ENCODE results near the gene OR4K17.
"Not testable (repeated sequence)": the region's sequence is repeated elsewhere in the genome, so short reads cannot be mapped to it uniquely, and the experiment has no call there.

The OR4K17 gene, protein sequence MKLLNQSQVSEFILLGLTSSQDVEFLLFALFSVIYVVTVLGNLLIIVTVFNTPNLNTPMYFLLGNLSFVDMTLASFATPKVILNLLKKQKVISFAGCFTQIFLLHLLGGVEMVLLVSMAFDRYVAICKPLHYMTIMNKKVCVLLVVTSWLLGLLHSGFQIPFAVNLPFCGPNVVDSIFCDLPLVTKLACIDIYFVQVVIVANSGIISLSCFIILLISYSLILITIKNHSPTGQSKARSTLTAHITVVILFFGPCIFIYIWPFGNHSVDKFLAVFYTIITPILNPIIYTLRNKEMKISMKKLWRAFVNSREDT

DNA sequence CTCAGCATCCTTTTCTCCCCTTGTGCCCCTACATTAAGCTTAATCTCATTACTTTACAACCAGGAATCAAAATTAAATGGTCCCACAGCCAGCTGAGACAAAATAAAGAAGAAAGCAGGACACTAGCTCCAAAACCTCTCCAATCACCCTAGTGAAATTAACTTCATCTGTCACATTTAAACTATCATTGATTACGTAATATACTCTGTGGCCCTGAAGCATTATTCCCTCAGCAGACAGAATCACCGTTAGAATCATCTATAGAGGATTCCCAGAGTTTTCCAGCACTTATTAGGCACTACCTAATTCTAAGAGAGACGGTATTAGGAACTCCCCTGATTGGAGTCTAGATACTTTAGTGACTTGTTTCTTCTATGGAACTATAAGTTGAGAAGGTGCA is at the start of gene OR4K17:
TSS of gene OR4K17 (plus strand) at position 302 of the 400 bp plus-strand sequence. CDS start 6,761 bp downstream, outside the sequence.
- DNase-seq: no peak

DNA sequence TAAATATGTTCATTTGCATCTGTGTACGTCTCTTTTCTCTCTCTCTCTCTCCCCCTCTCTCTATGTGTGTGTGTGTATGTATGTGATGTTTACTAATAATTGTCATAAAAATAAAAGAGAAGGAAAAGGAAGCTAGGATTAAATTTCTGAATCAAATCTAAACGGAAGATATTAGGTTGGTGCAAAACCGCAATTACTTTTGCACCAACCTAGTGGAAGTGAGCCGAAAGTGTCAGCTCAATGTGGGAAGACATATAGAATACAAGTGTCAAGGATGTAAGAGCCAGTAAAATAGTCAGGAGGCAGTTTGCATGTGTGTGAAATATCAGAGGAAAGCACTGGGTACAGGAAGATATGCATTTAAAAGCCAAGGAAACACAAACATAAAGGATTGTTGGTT is 18.5 kb upstream of the OR4K17 start:
- DNase-seq: no peak

DNA sequence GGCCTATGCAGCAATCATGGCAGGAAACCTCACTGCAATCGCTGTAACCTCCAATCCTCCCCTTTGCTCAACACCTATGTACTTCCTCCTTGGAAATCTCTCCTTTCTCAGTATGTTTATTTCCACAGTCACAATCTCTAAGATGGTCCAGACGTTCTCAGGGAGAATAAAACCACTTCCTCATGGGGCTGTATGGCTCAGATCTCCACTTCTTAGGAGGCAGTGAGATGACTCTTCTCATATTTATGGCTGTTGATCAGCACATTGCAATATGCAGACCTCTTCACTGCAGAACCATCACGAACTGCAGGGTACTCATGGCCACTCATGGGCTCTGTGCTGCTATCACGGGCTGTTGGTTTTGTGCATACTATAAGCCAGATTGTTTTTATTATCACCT is 17.1 kb upstream of the OR4K17 start:
- no peak for DNase-seq

DNA sequence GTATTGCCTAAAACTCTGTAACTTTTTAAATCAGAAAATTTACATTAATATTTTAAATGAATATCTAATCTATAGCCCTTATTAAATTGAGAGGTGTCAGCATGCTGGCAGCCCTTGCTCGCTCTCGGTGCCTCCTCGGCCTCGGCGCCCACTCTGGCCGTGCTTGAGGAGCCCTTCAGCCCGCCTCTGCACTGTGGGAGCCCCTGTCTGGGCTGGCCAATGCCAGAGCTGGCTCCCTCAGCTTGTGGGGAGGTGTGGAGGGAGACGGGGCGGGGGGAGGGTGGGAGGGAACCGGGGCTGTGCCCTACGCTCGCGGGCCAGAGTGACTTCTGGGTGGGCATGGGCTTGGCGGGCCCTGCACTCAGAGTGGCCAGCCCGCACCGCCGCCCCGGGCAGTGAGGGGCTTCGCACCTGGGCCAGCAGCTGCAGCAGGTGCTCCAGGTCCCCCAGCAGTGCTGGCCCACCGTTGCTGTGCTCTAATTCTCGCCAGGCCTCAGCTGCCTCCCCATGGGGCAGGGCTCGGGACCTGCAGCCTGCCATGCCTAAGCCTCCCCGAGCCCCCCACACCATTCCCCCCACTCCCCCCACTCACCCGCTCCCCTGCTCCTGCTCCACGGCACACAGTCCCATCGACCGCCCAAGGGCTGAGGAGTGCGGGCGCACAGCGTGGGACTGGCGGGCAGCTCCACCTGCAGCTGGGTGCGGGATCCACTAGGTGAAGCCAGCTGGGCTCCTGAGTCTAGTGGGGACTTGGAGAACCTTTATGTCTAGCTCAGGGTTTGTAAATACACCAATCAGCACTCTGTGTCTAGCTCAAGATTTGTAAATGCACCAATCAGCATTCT is 11.4 kb upstream of the OR4K17 start:
- DNase-seq: not testable (repeated sequence)

DNA sequence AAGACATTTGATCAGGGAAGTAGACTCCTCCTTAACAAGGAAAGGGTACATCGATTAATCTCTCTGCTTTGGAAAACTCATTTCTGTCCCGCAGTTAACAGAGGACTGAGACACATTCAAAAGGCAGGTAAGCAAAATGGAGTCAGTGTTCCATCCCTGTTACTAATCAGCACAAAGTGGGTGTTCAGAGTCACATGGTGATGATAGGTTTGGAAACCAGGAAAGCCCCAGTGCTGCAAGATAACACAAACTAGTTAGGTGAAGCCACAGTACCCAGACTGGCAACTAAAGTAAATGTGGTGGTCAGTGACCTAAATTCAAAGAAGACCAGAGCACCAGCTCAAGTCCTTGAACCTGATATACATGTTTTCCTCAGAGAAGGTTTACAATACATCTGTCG is 1.8 kb downstream of the OR4K17 start:
- DNase-seq: no peak

DNA sequence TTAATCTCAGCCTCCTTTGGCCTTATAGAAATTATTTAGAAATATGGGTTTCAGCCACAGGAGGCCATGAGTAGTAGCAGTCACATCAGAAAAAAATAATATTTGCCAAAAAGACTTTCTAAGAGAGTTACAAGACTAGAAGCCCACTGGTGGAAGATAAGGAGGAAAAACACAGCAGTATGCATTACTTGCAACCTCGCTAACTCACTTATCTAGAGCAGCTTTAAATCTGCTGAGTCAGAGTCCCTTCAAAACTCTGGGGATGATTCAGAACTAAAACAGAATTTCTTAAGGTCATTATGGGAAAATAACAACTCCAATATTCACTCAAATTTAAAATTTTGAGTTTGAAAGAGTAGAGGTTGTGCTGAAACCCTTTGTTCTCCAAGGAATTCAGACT is 6.2 kb downstream of the OR4K17 start:
- DNase-seq: no peak

DNA sequence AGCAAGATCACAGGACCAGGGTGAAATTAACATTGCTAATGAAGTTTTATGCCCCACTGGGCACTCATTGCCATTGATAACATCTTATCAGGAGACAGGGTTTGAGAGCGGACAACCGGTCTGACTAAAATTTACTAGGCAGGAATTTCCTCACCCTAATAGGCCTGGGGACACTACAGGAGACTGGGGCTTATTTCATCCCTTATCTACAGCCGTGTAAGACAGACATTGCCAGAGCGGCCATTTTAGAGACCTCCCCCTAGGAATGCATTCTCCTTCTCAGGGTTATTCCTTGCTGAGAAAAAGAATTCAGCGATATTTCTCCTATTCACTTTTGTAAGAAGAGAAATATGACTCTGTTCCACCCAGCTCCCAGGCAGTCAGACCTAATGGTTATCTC is 8.3 kb downstream of the OR4K17 start:
- no peak for DNase-seq

DNA sequence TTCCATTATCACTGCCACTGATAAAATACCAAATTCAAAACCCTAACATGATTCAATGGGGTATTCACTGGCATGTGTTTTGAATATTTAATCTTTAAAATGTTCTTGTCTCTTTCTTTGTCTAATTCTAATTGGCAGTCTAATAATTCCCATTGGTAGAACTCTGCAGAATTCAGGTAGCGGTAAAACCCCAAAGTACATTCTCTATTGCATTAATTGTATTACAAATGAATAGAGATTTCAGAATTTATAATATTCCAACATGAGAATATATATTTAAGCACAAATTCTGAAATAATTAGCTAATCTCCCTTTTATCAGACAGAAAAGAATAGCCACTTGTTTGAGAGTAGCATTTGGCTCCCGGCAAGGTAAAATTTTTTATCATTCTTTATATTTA is 28.0 kb downstream of the OR4K17 start, which contains the start of gene OR4N5:
TSS of gene OR4N5 (plus strand) at position 301 of the 400 bp plus-strand sequence. CDS start 4,916 bp downstream, outside the sequence.
- DNase-seq: no peak

DNA sequence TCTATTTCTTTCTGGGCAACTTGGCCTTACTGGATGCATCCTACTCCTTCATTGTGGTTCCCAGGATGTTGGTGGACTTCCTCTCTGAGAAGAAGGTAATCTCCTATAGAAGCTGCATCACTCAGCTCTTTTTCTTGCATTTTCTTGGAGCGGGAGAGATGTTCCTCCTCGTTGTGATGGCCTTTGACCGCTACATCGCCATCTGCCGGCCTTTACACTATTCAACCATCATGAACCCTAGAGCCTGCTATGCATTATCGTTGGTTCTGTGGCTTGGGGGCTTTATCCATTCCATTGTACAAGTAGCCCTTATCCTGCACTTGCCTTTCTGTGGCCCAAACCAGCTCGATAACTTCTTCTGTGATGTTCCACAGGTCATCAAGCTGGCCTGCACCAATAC is 33.4 kb downstream of the OR4K17 start:
- no peak for DNase-seq

DNA sequence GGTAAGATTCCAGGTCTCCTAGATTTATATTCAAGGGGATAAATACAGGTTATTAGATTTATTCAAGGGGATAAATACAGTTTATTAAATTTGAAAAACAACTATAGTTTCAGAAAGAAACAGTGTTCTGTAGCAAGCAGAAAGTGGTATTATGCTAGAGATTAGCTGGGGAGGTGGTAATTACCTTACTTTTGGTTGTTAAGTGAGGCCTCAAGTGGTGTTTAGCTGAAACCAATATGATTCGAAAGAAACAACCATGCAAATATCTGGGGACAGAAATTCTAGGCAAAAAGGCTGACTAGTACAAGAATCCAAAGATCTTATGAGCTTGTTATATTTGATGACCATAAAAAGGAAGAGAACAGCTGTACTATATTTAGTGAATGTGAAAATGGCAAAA is 34.3 kb downstream of the OR4K17 start:
- DNase-seq: no peak

DNA sequence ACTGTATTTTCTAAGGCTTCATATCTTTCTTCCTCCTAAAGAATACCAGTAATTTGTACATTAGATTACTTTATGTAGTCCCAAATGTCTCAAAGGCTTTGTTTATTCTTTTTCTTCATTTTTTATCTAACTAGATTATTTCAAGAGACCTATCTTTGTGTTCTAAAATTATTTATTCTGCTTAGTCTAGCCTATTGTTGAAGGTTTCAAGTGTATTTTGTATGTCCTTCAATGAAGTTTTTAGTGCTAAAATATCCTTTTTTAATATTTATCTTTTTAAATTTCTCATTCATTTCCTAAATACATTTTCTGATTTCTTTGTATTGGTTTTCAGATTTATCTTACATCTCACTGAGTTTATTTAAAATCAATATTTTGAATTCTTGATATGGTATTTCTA is 53.9 kb downstream of the OR4K17 start:
- DNase-seq: no peak

DNA sequence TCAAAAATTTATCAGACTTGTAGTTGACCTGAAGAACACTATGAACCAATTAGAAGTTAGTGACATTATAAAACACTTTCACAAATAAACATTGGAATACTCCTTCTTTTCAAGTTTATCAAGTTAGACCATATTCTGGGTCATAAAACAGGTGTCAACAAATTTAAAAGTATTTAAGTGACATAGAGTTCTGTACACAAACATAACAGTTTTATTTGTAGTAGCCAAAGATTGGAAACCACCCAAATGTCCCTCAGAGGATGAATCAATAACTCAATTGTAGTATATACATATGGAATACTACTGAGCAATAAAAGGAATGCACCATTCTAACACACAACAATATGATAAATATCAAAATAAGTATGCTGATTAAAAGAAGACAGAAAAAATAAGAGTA is 56.6 kb downstream of the OR4K17 start:
- DNase-seq: no peak

DNA sequence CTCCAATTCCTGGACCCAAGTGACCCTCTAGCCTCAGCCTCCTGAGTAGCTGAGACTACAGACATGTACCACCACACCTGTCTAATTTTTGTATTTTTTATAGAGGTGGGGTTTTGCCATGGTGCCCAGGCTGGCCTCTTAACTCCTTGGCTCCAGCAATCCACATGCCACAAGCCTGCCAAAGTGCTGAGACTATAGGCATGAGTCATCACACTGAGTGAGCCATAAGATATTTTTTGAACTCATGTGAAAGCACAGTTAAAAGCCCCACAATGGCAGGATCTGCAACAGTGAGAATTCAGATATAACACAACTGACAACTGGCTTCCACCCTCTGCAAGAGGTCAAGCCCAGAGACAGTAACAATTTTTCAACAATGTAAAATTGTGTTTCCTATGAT is 59.3 kb downstream of the OR4K17 start:
- not testable (repeated sequence) for DNase-seq
